ENCODE results near the gene SGTB.

DNA sequence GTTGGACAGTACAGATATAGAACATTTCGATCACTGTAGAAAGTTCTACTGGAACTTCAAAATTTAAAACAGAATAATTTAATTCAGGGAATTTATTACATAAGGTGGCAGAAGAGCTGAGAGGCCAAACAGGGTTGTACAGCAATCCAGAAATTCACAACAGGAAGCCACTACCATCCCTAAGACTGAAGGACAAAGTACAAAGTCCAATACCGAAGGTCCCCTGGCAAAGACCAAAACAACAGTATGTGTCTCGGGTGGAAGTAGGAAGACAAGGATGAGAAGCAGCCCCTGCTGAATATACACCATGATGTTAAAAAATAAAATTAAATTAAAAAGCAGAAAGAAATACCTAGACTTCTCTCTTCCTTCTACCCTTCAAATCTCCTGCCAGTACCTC is 19.9 kb downstream of the SGTB start:
- TF ChIP-seq, protein P1, sequence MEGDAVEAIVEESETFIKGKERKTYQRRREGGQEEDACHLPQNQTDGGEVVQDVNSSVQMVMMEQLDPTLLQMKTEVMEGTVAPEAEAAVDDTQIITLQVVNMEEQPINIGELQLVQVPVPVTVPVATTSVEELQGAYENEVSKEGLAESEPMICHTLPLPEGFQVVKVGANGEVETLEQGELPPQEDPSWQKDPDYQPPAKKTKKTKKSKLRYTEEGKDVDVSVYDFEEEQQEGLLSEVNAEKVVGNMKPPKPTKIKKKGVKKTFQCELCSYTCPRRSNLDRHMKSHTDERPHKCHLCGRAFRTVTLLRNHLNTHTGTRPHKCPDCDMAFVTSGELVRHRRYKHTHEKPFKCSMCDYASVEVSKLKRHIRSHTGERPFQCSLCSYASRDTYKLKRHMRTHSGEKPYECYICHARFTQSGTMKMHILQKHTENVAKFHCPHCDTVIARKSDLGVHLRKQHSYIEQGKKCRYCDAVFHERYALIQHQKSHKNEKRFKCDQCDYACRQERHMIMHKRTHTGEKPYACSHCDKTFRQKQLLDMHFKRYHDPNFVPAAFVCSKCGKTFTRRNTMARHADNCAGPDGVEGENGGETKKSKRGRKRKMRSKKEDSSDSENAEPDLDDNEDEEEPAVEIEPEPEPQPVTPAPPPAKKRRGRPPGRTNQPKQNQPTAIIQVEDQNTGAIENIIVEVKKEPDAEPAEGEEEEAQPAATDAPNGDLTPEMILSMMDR (IDR thresholded peaks at IDR 0.05): no peak
- TF ChIP-seq ZFX (IDR thresholded peaks at IDR 0.05; ENCODE audit: borderline replicate concordance): no peak

Data from 22Rv1 (cell line).